HEK293T (cell line): ENCODE data around the gene RPLP2.

Source experiments
- ARNT ChIP-seq: fragments of 450-650 bp; IDR thresholded peaks from 2 replicates; pipeline ENCODE4 v1.6.1; 2017; ENCODE audit warnings: mild to moderate bottlenecking
- FOXA1 ChIP-seq: fragments of 450-650 bp; IDR thresholded peaks from 2 replicates; pipeline ENCODE4 v1.6.1; 2016; ENCODE audit warnings: mild to moderate bottlenecking
- FOXM1 ChIP-seq: fragments of 450-650 bp; IDR thresholded peaks from 2 replicates; pipeline ENCODE4 v1.6.1; 2017; ENCODE audit warnings: mild to moderate bottlenecking, borderline replicate concordance
- L3MBTL2 ChIP-seq: fragments of 450-650 bp; conservative IDR thresholded peaks from 2 replicates; pipeline ENCODE4 v1.6.1; 2016; ENCODE audit warnings: mild to moderate bottlenecking
- SP1 ChIP-seq: fragments of 450-650 bp; IDR thresholded peaks from 2 replicates; pipeline ENCODE4 v1.6.1; 2017
- TF ChIP-seq, protein P1 (sequence below): fragments of 450-650 bp; IDR thresholded peaks from 2 replicates; pipeline ENCODE4 v1.6.1; 2016

DNA sequence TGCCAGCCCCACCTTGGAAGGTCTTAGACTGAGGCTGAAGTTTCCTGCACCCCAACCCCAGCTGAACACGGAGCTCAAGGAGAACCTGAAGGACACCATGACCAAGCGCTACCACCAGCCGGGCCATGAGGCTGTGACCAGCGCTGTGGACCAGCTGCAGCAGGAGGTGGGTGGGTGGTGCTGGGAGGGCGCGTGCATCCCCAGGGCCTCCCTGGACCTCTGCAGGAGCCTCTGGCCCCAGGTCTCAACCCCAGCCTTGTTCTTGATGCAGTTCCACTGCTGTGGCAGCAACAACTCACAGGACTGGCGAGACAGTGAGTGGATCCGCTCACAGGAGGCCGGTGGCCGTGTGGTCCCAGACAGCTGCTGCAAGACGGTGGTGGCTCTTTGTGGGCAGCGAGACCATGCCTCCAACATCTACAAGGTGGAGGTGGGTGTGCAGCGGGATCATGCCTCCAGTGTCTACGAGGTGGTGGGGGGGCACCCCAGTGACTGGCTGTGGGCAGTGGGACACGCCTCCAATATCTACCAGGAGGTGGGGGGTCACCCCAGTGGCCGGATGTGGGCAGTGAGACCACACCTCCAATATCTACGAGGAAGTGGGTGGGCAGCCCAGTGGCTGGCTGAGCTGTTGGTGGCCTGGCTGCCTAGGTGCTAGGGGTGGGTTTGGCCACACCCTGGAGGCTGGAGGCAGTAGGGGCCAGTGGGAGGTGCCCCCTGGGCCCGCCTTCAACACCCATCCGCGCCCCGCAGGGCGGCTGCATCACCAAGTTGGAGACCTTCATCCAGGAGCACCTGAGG lies 27.6 kb downstream of the RPLP2 start:
- no peak for TF ChIP-seq L3MBTL2
- TF ChIP-seq SP1 = no peak
- TF ChIP-seq FOXA1 = no peak
- TF ChIP-seq, protein P1, sequence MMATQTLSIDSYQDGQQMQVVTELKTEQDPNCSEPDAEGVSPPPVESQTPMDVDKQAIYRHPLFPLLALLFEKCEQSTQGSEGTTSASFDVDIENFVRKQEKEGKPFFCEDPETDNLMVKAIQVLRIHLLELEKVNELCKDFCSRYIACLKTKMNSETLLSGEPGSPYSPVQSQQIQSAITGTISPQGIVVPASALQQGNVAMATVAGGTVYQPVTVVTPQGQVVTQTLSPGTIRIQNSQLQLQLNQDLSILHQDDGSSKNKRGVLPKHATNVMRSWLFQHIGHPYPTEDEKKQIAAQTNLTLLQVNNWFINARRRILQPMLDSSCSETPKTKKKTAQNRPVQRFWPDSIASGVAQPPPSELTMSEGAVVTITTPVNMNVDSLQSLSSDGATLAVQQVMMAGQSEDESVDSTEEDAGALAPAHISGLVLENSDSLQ = no peak
- no peak for TF ChIP-seq FOXM1
- no peak for TF ChIP-seq ARNT
